ENCODE data around the gene PSMD1. TPM values are rescaled to one million over a fixed set of nuclear protein-coding genes. Genes with fewer than 3 reads are reported as not detected.
A peak's percentile ranks its signal among the peaks of the same experiment; 100 is the strongest.

PSMD1 gene
- total and polyA plus RNA-seq, 2 donors (not counting 3 experiments of a cell fraction or from before 2014, with no cell fraction given), result 163 to 209 TPM

DNA sequence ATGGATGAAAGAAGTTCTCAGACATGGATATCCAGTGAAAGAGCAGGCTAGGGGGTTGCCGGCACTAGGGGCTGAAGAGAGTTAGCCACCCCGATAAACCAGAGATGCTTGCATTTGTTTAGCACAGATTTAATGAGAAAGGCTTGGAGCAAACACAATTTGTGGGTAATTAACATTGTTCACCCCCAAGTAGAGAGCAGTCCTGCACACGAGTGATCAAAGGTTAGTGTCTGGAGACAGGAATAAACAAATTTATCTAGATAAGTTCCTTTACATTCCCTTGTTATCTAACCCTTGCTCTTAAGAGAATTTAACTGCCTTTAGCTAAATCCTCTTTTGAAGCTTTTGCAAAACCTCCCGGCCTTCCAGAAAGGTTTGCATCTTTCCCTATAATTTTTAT lies 44.3 kb downstream of the PSMD1 start:
- Histone ChIP-seq H3K4me2 (ENCODE audit: insufficient read depth, low read length) (no peak overlapping the region), H3K9me1 (replicated peaks; ENCODE audit: control insufficient read depth, extremely low read depth, insufficient read depth, low read length) (no peaks in the 10 kb centered on the region), H3K27me3 (ENCODE audit: control insufficient read depth in 2 of 2, insufficient read depth in 2 of 2, low read length in 2 of 2) (no peaks in the 10 kb centered on the region), H3K4me1 (ENCODE audit: control insufficient read depth, extremely low read depth, insufficient read depth, low read length) (peaks cover 10% of the 10 kb centered on the region), H3K79me2 (ENCODE audit: control insufficient read depth, insufficient read depth, low read length) (peaks cover 10% of the 10 kb centered on the region), H4K20me1 (replicated peaks; ENCODE audit: control insufficient read depth, extremely low read depth, insufficient read depth, low read length) (no peaks in the 10 kb centered on the region), H3K27ac (ENCODE audit: insufficient read depth, low read depth, low read length) (no peak overlapping the region), H3K9me3 (replicated peaks; ENCODE audit: control insufficient read depth, insufficient read depth, low read length) (no peaks in the 10 kb centered on the region), H2AFZ (ENCODE audit: low read depth, low read length) (no peak overlapping the region), H3K36me3 (ENCODE audit: control insufficient read depth in 2 of 2, extremely low read depth in 1 of 2, insufficient read depth in 2 of 2, low read length in 2 of 2) (peaks cover 2 to 4% of the 10 kb centered on the region in 2 experiments), H3K4me3 (replicated peaks in 1 of 3; ENCODE audit: insufficient read depth in 1 of 3, low read depth in 1 of 3, low read length in 3 of 3) (no peak overlapping the region), H3K9ac (replicated peaks; ENCODE audit: extremely low read depth, insufficient read depth, low read length) (no peak overlapping the region)
- FAIRE-seq (no peak), DNase-seq (ENCODE audit: low read depth, low spot score) (no peak)
- BruUV-seq (replicated peaks), result no TSS peak
- intact Hi-C loops (cut with micrococcal nuclease) (loop anchor here (5.0 kb wide), 1 partner anchor 196 kb away; no protein-coding TSS in a partner anchor), dilution Hi-C loops (cut with MboI; ENCODE audit: extremely low pct_ligation_motif_present, low sequenced_read_pairs) (no loop called here)
- ChIA-PET POLR2A (no interaction called here), CTCF (interaction anchor here (1.1 to 8.1 kb wide), 3 partner anchors 93 to 311 kb away, joined by 3 to 226 read pairs (median 67); partner anchors contain the start of gene ARMC9)
- TF ChIP-seq CTCF (IDR thresholded peaks at IDR 0.05; ENCODE audit: extremely low read depth in 1 of 2, insufficient read depth in 1 of 2, low read depth in 1 of 2, low read length in 2 of 2) (no peak), POLR2A (IDR thresholded peaks at IDR 0.05; ENCODE audit: low read depth, low read length) (no peak), POLR2AphosphoS5 (IDR thresholded peaks at IDR 0.05; ENCODE audit: insufficient read depth, low read depth, low read length) (no peak), JUN (IDR thresholded peaks at IDR 0.05; ENCODE audit: borderline replicate concordance, insufficient read depth, insufficient read length, low read depth) (no peak), FOS (IDR thresholded peaks at IDR 0.05; ENCODE audit: borderline replicate concordance, insufficient read depth, low read length) (no peak)

GRCh38 chr2:231102772-231103171 lies 46.1 kb downstream of the PSMD1 start:
- Histone ChIP-seq H3K27me3 (ENCODE audit: control insufficient read depth in 2 of 2, insufficient read depth in 2 of 2, low read length in 2 of 2) (no peaks in the 10 kb centered on the region), H3K4me3 (replicated peaks in 1 of 3; ENCODE audit: insufficient read depth in 1 of 3, low read depth in 1 of 3, low read length in 3 of 3) (no peak overlapping the region), H3K36me3 (ENCODE audit: control insufficient read depth in 2 of 2, extremely low read depth in 1 of 2, insufficient read depth in 2 of 2, low read length in 2 of 2) (peaks cover 2 to 4% of the 10 kb centered on the region in 2 experiments), H3K79me2 (ENCODE audit: control insufficient read depth, insufficient read depth, low read length) (peaks cover 16% of the 10 kb centered on the region), H3K27ac (ENCODE audit: insufficient read depth, low read depth, low read length) (no peak overlapping the region), H3K9me1 (replicated peaks; ENCODE audit: control insufficient read depth, extremely low read depth, insufficient read depth, low read length) (no peaks in the 10 kb centered on the region), H2AFZ (ENCODE audit: low read depth, low read length) (no peak overlapping the region), H4K20me1 (replicated peaks; ENCODE audit: control insufficient read depth, extremely low read depth, insufficient read depth, low read length) (no peaks in the 10 kb centered on the region), H3K4me2 (ENCODE audit: insufficient read depth, low read length) (no peak overlapping the region), H3K9ac (replicated peaks; ENCODE audit: extremely low read depth, insufficient read depth, low read length) (no peak overlapping the region), H3K4me1 (ENCODE audit: control insufficient read depth, extremely low read depth, insufficient read depth, low read length) (peaks cover 10% of the 10 kb centered on the region), H3K9me3 (replicated peaks; ENCODE audit: control insufficient read depth, insufficient read depth, low read length) (no peaks in the 10 kb centered on the region)
- no peak for FAIRE-seq
- no peak for DNase-seq (ENCODE audit: low read depth, low spot score)
- dilution Hi-C loops (cut with MboI; ENCODE audit: extremely low pct_ligation_motif_present, low sequenced_read_pairs) (no loop called here), intact Hi-C loops (cut with micrococcal nuclease) (loop anchor here (5.0 kb wide), 1 partner anchor 195 kb away; no protein-coding TSS in a partner anchor)
- BruUV-seq (replicated peaks), result no TSS peak
- CTCF ChIA-PET, result interaction anchor here (0.7 to 8.1 kb wide), 14 partner anchors 10 to 350 kb away, joined by 3 to 226 read pairs (median 10); partner anchors contain the start of gene ARMC9
- POLR2A ChIA-PET, result interaction anchor here (1.2 kb wide), 1 partner anchor 361 kb away, joined by 3 read pairs; the partner anchor contains the start of gene NCL
- TF ChIP-seq FOS (IDR thresholded peaks at IDR 0.05; ENCODE audit: borderline replicate concordance, insufficient read depth, low read length) (peak; percentile 19), CTCF (IDR thresholded peaks at IDR 0.05; ENCODE audit: extremely low read depth in 1 of 2, insufficient read depth in 1 of 2, low read depth in 1 of 2, low read length in 2 of 2) (no peak)
